HepG2 (cell line): ENCODE measurements around the gene VSIG10L2.

Experiments
- MYNN ChIP-seq: sonication (generic); formaldehyde crosslinking; IDR thresholded peaks from 2 replicates; pipeline ENCODE4 v1.4.0; 2020; ENCODE audit warnings: mild to moderate bottlenecking, low read depth, missing genetic modification reagents
- PAWR ChIP-seq: sonication (generic); formaldehyde crosslinking; IDR thresholded peaks from 2 replicates; pipeline ENCODE4 v1.4.0; 2020; ENCODE audit warnings: missing genetic modification reagents, mild to moderate bottlenecking, borderline replicate concordance
- POLR2A ChIP-seq, 2 experiments: IDR thresholded peaks; 2 replicates each; pipeline ENCODE4 v1.6.1; 2011; ENCODE audit warnings: low read depth in 2 of 2, low read length in 2 of 2, mild to moderate bottlenecking in 1 of 2, moderate library complexity in 1 of 2; ENCODE audit not compliant: insufficient read depth in 1 of 2
- RBM39 ChIP-seq: fragments of 200-400 bp; formaldehyde crosslinking; IDR thresholded peaks from one replicate; pipeline ENCODE4 v1.6.1; 2018; ENCODE audit warnings: antibody characterized with exemption, mild to moderate bottlenecking, low read depth, low read length; ENCODE audit not compliant: poor library complexity, severe bottlenecking
- ZSCAN20 ChIP-seq: sonication (generic); formaldehyde crosslinking; IDR thresholded peaks from 2 replicates; pipeline ENCODE4 v1.4.0; 2020; ENCODE audit warnings: missing genetic modification reagents, mild to moderate bottlenecking, borderline replicate concordance
- TF ChIP-seq, protein P1 (sequence below): sonication (generic); formaldehyde crosslinking; IDR thresholded peaks from 2 replicates; pipeline ENCODE4 v1.5.0; 2020; ENCODE audit warnings: missing genetic modification reagents, mild to moderate bottlenecking, borderline replicate concordance
- TF ChIP-seq, protein P2 (sequence below): sonication (generic); formaldehyde crosslinking; IDR thresholded peaks from 2 replicates; pipeline ENCODE4 v1.5.0; 2020; ENCODE audit warnings: missing genetic modification reagents

DNA sequence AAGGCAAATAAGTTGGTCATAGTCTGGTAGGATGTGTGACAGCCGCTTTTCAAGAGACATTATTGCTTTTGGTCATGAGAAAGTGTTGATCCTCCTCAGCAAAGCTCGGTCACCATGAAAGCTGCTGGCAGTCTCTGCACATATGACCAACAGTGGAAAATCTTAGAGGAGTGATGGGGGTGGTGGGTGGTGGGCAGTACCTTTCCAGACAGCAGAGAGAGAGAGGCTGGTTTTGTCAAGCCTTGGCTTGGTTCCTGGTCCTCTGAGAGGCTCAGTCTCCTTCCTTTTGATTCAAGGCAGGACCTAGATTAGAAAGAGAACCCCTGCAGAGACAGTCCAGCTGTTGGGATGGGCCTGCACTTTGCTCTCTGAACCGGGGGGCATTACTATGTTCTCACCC, 20.0 kb upstream of the VSIG10L2 start:
- TF ChIP-seq ZSCAN20 (CRISPR knock-in tag) (no peak), PAWR (CRISPR knock-in tag) (no peak), RBM39 (no peak), MYNN (CRISPR knock-in tag) (no peak), POLR2A (IDR thresholded peaks at IDR 0.05; ENCODE audit: insufficient read depth in 1 of 2, low read depth in 2 of 2, low read length in 2 of 2) (no peak)
- TF ChIP-seq, protein P1, sequence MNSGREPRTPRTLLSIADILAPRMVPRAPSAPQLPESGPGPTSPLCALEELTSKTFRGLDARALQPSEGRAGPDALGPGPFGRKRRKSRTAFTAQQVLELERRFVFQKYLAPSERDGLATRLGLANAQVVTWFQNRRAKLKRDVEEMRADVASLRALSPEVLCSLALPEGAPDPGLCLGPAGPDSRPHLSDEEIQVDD (CRISPR knock-in tag) = no peak
- TF ChIP-seq, protein P2, sequence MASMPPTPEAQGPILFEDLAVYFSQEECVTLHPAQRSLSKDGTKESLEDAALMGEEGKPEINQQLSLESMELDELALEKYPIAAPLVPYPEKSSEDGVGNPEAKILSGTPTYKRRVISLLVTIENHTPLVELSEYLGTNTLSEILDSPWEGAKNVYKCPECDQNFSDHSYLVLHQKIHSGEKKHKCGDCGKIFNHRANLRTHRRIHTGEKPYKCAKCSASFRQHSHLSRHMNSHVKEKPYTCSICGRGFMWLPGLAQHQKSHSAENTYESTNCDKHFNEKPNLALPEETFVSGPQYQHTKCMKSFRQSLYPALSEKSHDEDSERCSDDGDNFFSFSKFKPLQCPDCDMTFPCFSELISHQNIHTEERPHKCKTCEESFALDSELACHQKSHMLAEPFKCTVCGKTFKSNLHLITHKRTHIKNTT = no peak
